ENCODE data around the gene RCAN2. TPM values are rescaled to one million over a fixed set of nuclear protein-coding genes. Genes with fewer than 3 reads are reported as not detected.

Gene RCAN2
- total and polyA plus RNA-seq, 2 experiments from 2014 or later: 6.0 to 9.3 TPM

DNA sequence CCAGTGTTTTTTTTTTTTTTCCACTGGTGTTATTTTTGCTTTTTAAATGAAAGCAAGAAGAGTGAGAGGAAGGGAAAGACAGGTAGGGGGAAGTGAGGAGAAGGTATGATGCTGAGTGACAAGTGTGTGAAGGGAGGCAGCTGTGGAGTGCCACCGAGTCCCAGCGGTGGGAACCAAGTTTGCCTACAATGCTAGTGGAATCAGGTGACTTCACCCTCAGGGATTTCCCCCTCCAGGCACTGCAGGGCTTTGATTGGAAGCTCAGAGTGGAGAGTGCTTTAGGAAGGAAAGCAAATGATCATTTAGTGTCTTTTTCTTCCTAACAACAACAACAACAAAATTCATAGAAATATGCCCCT is 200.0 kb downstream of the RCAN2 start:
- H3K79me2 ChIP-seq (replicated peaks; ENCODE audit: insufficient read depth): no peaks in the 10 kb centered on the region
- no peak overlapping the region for H3K27ac ChIP-seq (ENCODE audit: low read depth)
- no peak overlapping the region for H3K4me3 ChIP-seq
- ATAC-seq (peak; percentile 87), DNase-seq (ENCODE audit: low spot score) (peak; percentile 26)
- no peak overlapping the region for H3K4me2 ChIP-seq
- H3K9me2 ChIP-seq (ENCODE audit: insufficient read depth): 0 out of 2 replicates have a peak, but pooled peaks cover 2% of the 10 kb centered on the region
- Mint-ChIP-seq H3K4me1 (peaks cover 18% of the 10 kb centered on the region; the same call in 2 of the 3 replicates), H3K9me3 (no peaks in the 10 kb centered on the region), H3K27me3 (ENCODE audit: insufficient read depth, low read depth, poor library complexity) (peaks cover 4% of the 10 kb centered on the region), H3K4me3 (no peak overlapping the region), H3K36me3 (ENCODE audit: low read depth) (no peaks in the 10 kb centered on the region; the same call in 2 of the 3 replicates), H3K27ac (0 out of 2 replicates have a peak overlapping the region, but pooled peaks have one; percentile 35)
- H2AFZ ChIP-seq: no peak overlapping the region
- H3K4me1 ChIP-seq (ENCODE audit: insufficient read depth): no peaks in the 10 kb centered on the region
- no peaks in the 10 kb centered on the region for H4K20me1 ChIP-seq (replicated peaks; ENCODE audit: insufficient read depth)
- TF ChIP-seq EZH2 (IDR thresholded peaks at IDR 0.05; ENCODE audit: low read depth, unreplicated experiment) (no peak), EZH2phosphoT487 (IDR thresholded peaks at IDR 0.05; ENCODE audit: unreplicated experiment) (no peak), NANOG (IDR thresholded peaks at IDR 0.05; ENCODE audit: borderline replicate concordance) (no peak), STAT1 (IDR thresholded peaks at IDR 0.05; ENCODE audit: unreplicated experiment) (no peak), CTCF (conservative IDR thresholded peaks at IDR 0.05; ENCODE audit: low read depth in 2 of 2) (no peak), POLR2AphosphoS5 (IDR thresholded peaks at IDR 0.05; ENCODE audit: low read depth) (no peak), ZNF462 (CRISPR knock-in tag; IDR thresholded peaks at IDR 0.05) (no peak)
- TF ChIP-seq, protein P1, sequence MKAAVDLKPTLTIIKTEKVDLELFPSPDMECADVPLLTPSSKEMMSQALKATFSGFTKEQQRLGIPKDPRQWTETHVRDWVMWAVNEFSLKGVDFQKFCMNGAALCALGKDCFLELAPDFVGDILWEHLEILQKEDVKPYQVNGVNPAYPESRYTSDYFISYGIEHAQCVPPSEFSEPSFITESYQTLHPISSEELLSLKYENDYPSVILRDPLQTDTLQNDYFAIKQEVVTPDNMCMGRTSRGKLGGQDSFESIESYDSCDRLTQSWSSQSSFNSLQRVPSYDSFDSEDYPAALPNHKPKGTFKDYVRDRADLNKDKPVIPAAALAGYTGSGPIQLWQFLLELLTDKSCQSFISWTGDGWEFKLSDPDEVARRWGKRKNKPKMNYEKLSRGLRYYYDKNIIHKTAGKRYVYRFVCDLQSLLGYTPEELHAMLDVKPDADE (IDR thresholded peaks at IDR 0.05): no peak
- no peaks in the 10 kb centered on the region for H3K27me3 ChIP-seq (ENCODE audit: insufficient read depth)
- no peaks in the 10 kb centered on the region for H3F3A ChIP-seq (replicated peaks; ENCODE audit: low read depth)
- H3K36me3 ChIP-seq (ENCODE audit: insufficient read depth): no peaks in the 10 kb centered on the region
